GM18867 (cell line): ENCODE data around the gene SPRING1.
A peak's percentile ranks its signal among the peaks of the same experiment; 100 is the strongest.

Experiments used
- ATAC-seq: cut with Tn5 transposase; IDR thresholded peaks from one replicate; pipeline ENCODE4 v1.9.1; 2021; ENCODE audit warnings: mild to moderate bottlenecking, moderate library complexity; ENCODE audit not compliant: unreplicated experiment

SPRING1 gene

DNA sequence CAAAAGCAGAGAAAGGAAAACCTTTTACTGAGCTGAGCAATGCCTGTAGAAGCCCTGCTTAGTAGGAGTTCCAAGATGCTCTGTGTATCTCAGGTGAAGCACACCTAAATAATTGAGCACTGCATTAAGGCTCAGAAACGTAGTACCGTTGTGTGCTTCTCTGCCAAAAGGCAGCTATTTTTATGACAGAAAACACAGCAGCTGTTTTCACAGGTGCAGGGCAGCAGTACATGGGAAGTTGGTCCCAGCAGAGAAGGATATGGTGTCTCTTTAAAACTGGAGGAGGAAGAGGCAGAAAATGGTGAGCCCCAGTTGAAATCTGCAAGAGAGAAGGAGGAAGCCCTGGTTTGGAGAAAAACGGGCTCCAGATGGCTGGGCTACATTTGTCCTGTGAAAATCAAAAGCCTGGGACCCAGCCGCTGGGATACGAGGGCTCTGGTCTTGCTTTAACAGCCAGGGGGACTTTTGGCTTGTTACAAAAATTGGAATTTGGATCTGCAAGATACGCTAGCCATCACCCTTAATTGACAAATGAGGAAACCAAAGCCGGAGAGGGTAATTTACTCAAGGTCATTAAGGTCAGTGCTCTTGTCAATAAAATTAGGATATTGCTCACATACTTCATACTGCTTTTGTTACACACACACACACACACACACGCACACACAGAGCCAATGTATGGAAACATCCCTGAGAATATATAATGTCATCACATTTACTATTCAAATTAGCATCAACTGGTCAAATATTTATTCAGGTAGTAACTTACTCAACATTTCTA lies 27.3 kb downstream of the SPRING1 start:
- no peak for ATAC-seq

DNA sequence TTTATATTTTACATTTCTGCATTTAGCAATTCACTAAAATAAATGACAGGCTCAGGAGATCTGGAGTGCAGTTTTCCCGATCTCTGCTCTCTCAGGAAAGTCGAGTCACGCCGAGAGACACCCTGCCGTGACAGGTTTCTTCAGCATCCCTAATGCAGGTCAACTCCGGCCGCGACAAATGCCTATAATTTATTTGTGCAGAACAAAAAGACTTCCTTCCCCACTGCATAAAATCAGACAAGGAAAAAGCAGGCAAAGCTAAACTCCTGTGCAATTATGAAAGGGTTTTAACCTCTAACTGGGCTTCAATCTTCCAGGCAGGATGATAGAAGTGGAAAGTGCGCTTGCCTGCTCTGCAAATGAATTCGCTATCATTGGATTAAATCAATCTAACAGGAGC lies 28.1 kb downstream of the SPRING1 start:
- no peak for ATAC-seq

- ATAC-seq = peak; percentile 65
Measured at GRCh38 chr12:116708826-116709756, 28.8 kb downstream of the SPRING1 start.

GRCh38 chr12:116707751-116708150 lies 30.1 kb downstream of the SPRING1 start:
- ATAC-seq = no peak

DNA sequence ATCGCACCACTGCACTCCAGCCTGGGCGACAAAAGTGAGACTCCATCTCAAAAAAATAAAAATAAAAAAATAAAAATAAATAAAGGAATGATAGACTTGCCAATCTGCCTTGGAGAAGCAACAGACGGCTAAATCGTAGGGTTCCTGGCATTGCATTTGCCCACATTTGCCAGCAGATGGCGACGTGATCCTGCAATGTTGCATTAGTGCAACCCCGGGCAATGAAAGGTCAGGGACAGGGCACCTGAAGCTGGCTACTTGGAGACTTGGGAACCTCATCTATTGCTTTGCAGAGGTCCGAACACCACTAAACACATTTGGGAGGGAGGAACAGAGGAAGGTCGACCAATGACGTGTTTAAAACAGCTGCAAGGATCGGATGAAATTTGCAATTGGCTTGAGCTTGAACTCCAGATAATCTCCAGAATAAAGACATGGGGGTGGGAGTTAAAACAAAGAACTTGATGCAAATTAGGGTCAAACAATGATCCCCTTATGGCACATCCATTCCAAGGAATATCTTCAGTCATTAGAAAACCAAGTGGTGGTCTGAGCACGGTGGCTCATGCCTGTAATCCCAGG lies 34.6 kb downstream of the SPRING1 start:
- ATAC-seq = peak; percentile 47

- no peak for ATAC-seq
Measured at GRCh38 chr12:116701432-116701831, 36.4 kb downstream of the SPRING1 start.

DNA sequence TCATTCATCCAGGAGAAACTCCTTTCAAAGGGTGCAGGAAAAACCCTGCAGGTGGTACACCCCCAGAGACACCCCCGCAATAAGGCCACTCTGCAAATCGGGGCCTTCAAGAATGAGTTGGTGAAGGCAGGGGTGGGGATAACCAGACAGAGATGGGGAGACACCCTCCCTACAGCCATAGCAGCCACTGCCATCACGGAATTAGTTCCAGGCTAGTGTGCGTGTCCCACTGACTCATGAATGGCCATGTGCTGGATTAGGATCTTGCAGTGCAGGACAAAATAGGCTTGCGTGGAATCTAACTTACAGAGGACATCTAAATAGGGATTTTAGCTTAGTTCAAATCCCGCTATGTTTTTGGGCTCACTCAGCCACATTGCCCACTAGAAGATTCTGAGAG lies 37.8 kb downstream of the SPRING1 start:
- ATAC-seq = no peak

- ATAC-seq = no peak
Measured at GRCh38 chr12:116698554-116699075, 39.3 kb downstream of the SPRING1 start.

DNA sequence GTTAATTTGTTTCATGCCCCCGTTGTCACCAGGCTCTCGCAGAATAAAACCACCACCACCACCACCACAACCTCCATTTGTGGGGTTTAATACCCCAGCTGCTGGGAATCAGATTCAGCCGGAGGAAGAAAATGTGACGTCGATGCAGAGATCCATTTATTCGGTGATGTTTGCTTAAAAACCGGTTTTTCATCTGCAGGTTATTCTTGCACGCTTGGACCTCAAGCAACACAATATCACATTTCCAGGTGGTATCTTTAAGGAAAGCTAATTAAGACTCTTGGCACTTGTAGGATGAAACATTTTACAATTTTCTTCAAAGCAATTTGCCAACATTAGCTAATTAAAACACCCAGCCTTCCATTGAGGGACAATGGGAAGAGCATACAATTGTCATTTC lies 39.8 kb downstream of the SPRING1 start:
- no peak for ATAC-seq

DNA sequence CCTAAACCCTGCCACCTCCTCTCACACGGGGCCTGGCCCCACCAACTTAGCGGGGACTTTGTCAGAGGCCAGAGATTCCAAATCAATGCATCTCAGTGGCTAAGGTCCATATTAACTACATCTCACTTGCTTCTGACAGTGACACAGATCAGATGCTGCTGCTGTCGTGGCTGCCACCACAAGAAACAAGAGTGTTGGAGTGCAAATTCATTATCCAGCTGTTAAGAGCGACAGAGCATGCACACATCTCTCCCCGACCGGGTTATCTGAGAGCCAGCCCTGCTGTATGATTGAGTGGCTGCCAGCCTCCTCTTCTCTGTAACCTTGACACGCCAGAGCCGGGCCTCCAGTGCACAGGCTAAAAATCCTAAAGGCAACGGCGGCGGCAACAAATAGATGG lies 40.2 kb downstream of the SPRING1 start:
- ATAC-seq = no peak

DNA sequence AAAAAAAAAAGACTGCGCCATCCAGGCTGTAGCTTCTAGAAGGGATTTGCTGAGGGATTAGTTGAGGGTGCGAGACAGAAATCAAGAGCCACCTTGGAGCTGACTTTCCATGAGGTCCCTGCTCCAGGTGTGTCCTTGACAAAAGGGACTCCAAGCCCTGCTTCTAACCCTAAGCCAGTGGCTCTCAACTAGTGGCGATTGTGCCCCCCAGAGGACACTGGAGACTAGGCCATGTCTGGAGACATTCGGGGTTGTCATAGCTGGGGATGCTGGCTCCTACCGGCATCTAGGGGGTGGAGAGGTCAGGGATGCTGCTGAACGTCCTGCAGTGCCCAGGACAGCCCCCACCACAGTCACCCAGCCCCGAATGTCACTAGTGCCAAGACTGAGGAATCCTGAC lies 40.6 kb downstream of the SPRING1 start:
- ATAC-seq = no peak

DNA sequence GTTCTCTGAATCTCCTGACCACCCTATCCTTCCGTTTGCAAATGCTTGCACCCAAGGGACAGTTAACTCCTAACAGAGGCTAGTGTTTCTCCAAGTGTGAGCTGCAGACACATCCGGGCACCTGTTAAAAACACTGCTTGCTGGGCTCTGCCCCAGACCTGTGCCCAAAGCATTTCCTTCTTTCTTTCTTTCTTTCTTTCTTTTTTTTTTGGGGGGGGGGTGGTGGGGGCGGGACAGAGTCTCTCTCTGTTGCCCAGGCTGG lies 42.5 kb downstream of the SPRING1 start:
- ATAC-seq = no peak

GRCh38 chr12:116694653-116695463 lies 43.0 kb downstream of the SPRING1 start:
- no peak for ATAC-seq

GRCh38 chr12:116693286-116694227 lies 44.3 kb downstream of the SPRING1 start:
- no peak for ATAC-seq

GRCh38 chr12:116692605-116693004 lies 45.3 kb downstream of the SPRING1 start:
- no peak for ATAC-seq

GRCh38 chr12:116691636-116692035 lies 46.2 kb downstream of the SPRING1 start:
- no peak for ATAC-seq

- ATAC-seq = no peak
Measured at GRCh38 chr12:116691205-116691604, 46.7 kb downstream of the SPRING1 start.

- no peak for ATAC-seq
Measured at GRCh38 chr12:116689979-116690744, 47.7 kb downstream of the SPRING1 start.

DNA sequence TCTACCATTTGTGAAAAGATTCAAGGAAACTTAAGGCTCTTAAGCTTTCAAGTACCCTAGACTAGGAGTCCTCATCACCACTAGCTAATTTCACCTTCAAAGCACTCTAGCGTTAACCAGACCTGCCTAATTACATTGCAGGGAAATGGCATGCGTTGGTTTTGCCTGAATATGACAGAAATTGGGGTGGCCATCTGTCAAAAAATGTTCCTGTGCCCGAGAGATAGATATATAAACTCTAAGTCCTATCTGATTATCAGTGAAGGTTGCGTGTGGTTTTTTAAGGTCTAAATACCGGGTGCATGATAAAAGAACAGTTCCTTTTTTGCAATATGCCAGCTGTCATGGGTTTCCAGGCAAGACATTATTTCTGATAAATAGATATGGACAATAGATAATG lies 48.3 kb downstream of the SPRING1 start:
- no peak for ATAC-seq
